H54 (cell line): ENCODE measurements around the gene ALOX15B.
A peak's percentile ranks its signal among the peaks of the same experiment; 100 is the strongest.
"Not testable (repeated sequence)": the region's sequence is repeated elsewhere in the genome, so short reads cannot be mapped to it uniquely, and the experiment has no call there.

Source experiments
- DNase-seq: peaks from one replicate; pipeline ENCODE4 v3.0.0; 2011; ENCODE audit warnings: low spot score, mixed read lengths; ENCODE audit not compliant: insufficient read length
- FAIRE-seq: peaks from 3 replicates; lab custom pipeline; 2011; peaks lifted over from hg19 to GRCh38; lab: Jason Lieb, UNC
- POLR2A ChIP-seq: IDR thresholded peaks from 2 replicates; pipeline ENCODE4 v1.6.1; 2011; ENCODE audit warnings: low read depth, mild to moderate bottlenecking, low read length

The ALOX15B gene

GRCh38 chr17:8068736-8069586, 30.1 kb downstream of the ALOX15B start:
- no peak for FAIRE-seq
- DNase-seq, result no peak
- no peak for TF ChIP-seq POLR2A

- no peak for TF ChIP-seq POLR2A
- no peak for FAIRE-seq
- DNase-seq, result no peak
Measured at GRCh38 chr17:8069587-8069860, 30.7 kb downstream of the ALOX15B start.

- no peak for FAIRE-seq
- TF ChIP-seq POLR2A, result no peak
Measured at GRCh38 chr17:8071496-8071895, 32.6 kb downstream of the ALOX15B start.

DNA sequence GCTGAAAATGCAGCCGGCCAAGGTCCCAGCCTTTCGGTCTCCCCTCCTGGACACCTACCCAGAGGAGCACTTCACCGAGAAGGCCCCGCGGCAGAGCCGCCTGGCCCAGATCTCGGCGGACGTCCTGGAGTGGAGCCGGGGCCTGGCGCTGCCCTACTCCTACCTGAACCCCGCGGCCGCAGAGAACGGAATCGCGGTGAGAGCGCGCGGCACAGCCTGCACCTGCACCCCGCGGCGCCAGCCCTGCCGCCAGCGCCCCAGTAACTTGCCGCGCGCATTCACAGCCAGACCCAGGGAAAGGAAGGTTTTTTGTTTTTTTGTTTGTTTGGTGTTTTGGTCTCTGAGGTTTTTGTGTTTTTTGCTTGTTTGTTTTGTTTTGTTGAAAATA, 33.5 kb downstream of the ALOX15B start:
- FAIRE-seq (no peak), DNase-seq (no peak)
- no peak for TF ChIP-seq POLR2A

More at GRCh38 chr17:8071496-8071895, 32.6 kb downstream of the ALOX15B start:
- no peak for DNase-seq

- FAIRE-seq, result no peak
- TF ChIP-seq POLR2A, result no peak
- no peak for DNase-seq
Measured at GRCh38 chr17:8072729-8073461, 34.0 kb downstream of the ALOX15B start.

GRCh38 chr17:8073627-8074484, 35.0 kb downstream of the ALOX15B start:
- no peak for TF ChIP-seq POLR2A
- no peak for FAIRE-seq
- DNase-seq, result peak; percentile 86

- DNase-seq (no peak), FAIRE-seq (no peak)
- no peak for TF ChIP-seq POLR2A
Measured at GRCh38 chr17:8074554-8074953, 35.7 kb downstream of the ALOX15B start.

DNA sequence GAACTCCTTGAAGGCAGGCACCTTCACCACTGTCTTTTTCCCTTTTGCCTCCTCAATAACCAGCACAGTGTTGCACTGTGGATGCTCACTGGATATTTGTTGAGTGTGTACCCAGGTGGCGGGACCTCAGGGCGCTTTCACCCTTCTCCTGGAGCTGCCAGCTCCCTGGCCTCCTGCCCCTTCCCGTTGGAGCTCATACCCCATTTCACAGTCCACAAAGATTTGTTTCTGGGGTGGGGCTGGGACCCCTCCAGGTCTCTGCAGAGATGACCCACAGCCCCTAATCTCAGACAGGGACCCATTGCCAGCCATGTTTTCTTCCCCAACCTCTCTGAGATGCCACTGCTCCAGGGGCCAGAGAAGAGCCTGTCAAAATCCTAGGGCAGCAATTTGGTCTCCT, 36.2 kb downstream of the ALOX15B start:
- no peak for FAIRE-seq
- no peak for TF ChIP-seq POLR2A
- no peak for DNase-seq

GRCh38 chr17:8075574-8076342, 36.9 kb downstream of the ALOX15B start:
- TF ChIP-seq POLR2A, result no peak
- no peak for FAIRE-seq

DNA sequence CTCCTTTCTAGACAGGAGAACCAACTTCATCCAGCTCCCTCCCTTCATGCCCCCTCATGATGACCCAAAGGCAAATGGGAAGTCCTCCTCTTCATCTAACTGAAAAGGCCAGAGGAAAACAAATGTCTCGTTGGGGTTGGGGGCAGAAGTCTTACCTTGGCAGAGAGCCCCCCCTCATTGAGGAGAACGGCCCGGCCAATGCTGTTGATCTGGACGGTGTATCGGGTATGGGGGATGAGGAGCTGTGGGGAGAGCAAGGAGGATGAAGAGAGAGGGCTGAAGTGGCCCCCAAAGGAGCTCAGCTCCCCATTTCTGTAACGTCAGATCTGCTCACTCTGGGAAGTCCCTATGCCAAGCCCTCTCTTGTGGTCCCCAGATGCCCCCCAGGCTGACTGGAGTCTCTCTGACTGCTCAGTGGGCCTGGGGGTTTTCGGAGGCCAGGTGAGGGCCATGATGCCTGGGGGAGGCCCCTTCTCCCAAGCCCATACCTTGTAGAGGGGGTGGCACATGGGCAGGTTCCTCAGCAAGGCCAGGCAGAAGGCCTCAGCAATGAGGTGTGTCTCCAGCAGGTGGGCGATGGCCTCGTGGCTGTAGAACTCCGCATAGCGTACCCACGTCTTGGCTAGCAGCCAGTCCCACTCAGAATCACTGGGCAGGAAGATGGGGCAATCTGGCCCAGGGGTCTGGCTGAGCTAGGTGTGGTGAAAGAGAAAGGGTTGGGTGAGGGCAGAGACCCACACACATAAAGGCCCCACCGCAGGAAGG, 37.8 kb downstream of the ALOX15B start:
- FAIRE-seq, result no peak
- DNase-seq, result no peak
- no peak for TF ChIP-seq POLR2A

More at GRCh38 chr17:8075574-8076342, 36.9 kb downstream of the ALOX15B start:
- no peak for DNase-seq

GRCh38 chr17:8077939-8078338, 39.1 kb downstream of the ALOX15B start:
- DNase-seq, FAIRE-seq: not testable (repeated sequence)
